Measurements from ENCODE around the gene PIAS1. TPM values are rescaled to one million over a fixed set of nuclear protein-coding genes. Genes with fewer than 3 reads are reported as not detected.
"Not testable (repeated sequence)": the region's sequence is repeated elsewhere in the genome, so short reads cannot be mapped to it uniquely, and the experiment has no call there.

The PIAS1 gene
- total RNA-seq, result 8.1 and 13.8 TPM in 2 replicates

GRCh38 chr15:68053701-68054627, at the start of gene PIAS1:
TSS of gene PIAS1 (plus strand) at chr15:68054315. CDS start at chr15:68054327, 12 bp downstream.
- DNase-seq (ENCODE audit: low read depth in 2 of 2), result peak; percentile 67 to 91

DNA sequence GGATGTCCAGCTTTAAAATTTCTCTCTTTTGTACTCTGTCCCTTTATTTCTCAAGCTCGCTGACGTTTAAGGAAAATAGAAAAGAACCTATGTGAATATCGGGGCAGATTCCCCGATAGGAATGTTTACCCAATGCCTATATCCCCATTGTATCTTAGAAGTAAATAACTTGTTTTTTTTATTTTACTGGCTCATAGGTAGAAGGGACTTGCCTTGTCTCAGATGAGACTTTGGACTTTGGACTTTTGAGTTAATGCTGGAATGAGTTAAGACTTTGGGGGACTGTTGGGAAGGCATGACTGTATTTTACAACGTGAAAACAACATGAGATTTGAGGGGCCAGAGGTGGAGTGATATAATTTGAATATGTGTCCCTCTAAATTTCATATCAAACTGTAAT, 46.5 kb upstream of the PIAS1 start:
- DNase-seq (ENCODE audit: low read depth in 2 of 2), result not testable (repeated sequence)

GRCh38 chr15:68010361-68011153, 43.6 kb upstream of the PIAS1 start:
- DNase-seq (ENCODE audit: low read depth in 2 of 2), result no peak

GRCh38 chr15:68012911-68013310, 41.2 kb upstream of the PIAS1 start:
- DNase-seq (ENCODE audit: low read depth in 2 of 2), result no peak

DNA sequence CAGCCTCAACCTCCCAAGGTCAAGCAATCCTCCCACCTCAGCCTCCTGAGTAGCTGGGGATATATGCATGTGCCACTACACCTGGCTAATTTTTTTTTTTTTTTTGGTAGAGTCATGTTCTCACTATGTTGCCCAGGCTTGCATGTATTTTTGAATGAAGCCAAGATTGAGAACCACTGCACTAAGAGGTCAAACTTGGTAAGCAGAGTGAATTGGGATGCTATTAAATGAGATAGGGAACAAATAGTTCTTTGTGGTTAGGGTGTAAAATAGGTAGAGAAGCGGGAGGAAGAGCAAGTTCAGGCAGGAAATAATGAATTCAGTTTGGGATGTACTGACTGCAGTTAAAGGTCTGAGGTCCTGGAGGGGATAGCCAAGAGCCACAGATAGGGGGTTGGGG, 39.9 kb upstream of the PIAS1 start:
- DNase-seq (ENCODE audit: low read depth in 2 of 2), result no peak

DNA sequence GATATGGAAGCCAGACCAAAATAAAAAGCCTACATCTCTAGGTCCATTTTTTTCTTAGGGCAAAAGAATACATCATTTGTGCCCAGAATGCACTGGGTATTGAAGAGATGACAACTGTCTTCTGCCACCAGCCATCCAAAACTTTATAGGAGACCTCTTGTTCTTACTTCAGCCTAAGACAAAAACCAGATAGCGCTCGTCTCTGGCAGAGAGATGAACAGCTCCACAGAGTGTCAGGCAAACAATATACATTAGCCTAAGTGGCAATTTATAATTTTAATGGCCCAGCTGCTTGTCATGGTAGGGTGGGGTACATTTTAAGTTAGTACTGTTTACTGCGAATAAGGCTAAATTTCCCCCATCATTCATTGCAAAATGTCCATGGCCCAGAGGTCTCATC, 38.9 kb upstream of the PIAS1 start:
- DNase-seq (ENCODE audit: low read depth in 2 of 2), result no peak

DNA sequence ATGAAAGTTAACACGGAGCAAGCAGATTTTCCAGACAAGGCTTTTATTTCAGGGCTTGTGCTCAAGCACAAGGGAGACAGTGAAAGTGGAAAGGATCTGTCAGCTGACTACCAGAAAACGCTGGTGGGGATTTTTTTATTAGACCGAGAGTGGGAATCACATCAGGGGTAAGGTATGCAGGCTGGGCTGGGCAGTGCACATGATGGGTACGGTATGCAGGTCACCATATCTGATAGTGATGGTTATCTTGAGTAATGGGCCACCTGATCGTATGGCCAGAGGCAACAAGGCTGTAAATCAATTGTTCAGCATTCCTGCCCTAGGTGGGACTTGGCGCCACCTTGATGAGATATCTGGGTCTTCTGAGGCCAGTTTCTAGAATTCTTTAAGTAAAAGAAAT, 36.9 kb upstream of the PIAS1 start:
- no peak for DNase-seq (ENCODE audit: low read depth in 2 of 2)

DNA sequence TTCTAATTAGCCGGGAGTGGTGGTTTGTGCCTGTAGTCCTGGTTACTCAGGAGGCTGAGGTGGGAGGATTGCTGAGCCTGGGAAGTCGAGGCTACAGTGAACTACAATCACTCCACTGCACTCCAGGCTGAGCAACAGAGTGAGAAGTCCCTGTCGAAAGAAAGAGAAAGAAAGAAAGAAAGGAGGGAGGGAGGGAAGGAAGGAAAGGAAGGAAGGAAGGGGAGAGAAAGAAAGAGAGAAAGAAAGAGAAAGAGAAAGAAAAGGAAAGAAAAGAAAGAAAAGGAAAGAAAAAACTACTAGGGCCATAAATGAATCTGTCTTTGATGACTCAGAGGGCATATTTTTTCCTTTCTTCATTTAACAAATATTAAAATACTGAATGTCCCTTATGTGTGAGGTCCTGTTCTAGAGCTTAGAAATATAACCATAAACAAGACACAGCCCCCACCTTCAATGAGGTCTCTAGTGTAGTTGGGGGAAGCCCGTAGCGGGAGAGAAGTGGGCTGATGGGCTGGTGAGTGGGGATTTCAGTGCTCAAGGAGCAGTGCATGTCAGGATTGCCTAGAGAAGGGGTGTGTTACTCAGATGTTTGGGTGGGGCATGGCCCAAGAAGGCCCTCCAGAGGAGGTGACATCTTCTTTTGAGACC, 35.2 kb upstream of the PIAS1 start:
- no peak for DNase-seq (ENCODE audit: low read depth in 2 of 2)

- DNase-seq (ENCODE audit: low read depth in 2 of 2), result no peak
Measured at GRCh38 chr15:68019814-68020525, 34.1 kb upstream of the PIAS1 start.

- no peak for DNase-seq (ENCODE audit: low read depth in 2 of 2)
Measured at GRCh38 chr15:68020685-68021084, 33.4 kb upstream of the PIAS1 start.

- DNase-seq (ENCODE audit: low read depth in 2 of 2), result no peak
Measured at GRCh38 chr15:68022061-68022460, 32.1 kb upstream of the PIAS1 start.

- no peak for DNase-seq (ENCODE audit: low read depth in 2 of 2)
Measured at GRCh38 chr15:68023307-68024101, 30.6 kb upstream of the PIAS1 start.

GRCh38 chr15:68025835-68026424, 28.2 kb upstream of the PIAS1 start:
- no peak for DNase-seq (ENCODE audit: low read depth in 2 of 2)

DNA sequence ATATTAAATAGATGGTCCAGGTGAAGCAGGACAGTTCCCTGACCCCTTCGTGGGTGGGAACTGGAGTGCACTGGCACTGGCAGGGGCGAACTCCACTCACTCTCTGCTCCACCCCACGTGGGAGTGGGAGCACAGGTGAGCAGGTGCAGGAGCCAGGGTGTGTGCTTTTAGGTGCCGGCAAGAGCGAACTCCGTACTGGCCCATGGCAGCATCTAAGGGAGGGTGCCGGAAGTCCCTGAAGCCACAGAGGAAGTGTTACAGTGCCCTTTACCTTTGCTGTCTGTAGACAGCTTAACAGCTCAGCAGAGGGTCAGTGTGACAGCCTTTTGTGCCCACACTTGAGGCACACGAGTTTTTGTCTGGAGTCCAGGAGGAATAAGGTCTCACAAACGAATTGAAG, 26.7 kb upstream of the PIAS1 start:
- no peak for DNase-seq (ENCODE audit: low read depth in 2 of 2)

DNA sequence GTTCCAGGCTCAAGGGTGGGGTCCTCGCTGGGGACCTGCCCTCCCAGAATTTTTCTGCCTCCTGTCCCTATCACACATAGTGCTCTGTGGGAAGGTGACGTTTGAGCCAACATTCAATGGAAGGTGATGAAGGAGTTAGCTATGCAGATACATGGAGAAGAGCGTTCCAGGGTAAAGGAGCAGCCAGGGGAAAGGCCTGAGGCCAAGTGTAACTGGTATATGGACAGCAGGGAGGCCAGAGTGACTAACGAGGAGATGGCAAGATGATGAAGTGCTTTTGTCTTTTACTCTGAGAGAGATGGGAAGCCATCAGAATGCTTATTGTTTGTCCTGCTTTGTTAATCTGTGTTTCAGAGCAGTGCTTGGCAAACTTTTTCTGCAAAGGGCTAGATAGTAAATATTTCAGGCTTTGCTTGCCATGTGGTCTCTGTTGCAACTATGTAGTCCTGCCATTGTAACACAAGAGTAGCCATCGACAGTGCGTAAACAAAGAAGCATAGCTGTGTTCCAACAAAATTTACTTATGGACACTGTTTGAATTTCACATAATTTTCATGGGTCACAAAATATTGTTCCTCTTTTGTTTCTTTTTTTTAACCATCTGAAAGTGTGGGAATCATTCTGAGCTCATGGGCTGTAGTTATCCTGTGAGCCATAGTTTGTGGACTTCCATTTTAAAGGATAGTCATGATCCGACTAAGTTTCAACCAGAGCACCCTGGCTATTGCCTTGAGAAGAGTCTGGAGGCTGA, 25.8 kb upstream of the PIAS1 start:
- DNase-seq (ENCODE audit: low read depth in 2 of 2), result no peak

- DNase-seq (ENCODE audit: low read depth in 2 of 2), result no peak
Measured at GRCh38 chr15:68028888-68029207, 25.3 kb upstream of the PIAS1 start.

GRCh38 chr15:68029959-68030358, 24.2 kb upstream of the PIAS1 start:
- no peak for DNase-seq (ENCODE audit: low read depth in 2 of 2)

DNA sequence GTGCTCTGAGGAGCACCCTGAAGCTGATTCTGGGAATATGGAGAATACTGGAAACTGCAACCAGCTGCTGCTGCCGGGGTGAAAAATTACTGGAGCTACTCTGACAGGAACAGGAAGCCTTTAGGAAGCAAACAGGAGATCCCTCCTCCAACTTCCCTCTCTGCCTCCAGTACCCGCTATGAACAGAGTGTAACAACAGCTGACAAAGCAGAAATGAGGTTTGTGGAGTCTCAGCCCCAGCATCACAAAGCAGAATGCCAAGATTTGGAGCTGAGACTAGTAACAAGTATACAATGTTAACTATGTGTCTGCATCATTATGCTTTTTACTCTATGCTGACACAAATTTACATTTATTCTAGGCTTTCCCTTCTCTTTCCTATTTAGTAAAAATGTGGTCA, 22.7 kb upstream of the PIAS1 start:
- DNase-seq (ENCODE audit: low read depth in 2 of 2), result no peak

- DNase-seq (ENCODE audit: low read depth in 2 of 2), result no peak
Measured at GRCh38 chr15:68032672-68033071, 21.4 kb upstream of the PIAS1 start.

DNA sequence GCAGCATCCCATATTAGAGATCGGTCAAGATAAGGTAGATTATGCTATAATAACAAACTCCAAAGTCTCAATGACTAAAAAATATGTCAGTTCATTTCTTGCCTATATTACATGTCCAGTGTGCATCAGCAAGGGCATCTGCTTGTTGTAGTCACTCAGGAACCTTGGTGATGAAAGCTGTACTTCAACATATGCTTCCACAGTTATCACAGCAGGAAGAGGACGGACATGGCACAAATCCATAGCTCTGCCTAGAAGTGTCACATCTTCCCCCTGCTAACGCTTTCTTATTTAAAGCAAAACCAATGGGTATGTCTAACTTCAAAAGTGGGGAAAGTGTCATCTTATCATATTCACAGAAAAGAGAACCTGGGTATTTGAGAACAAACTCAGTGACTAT, 20.0 kb upstream of the PIAS1 start:
- no peak for DNase-seq (ENCODE audit: low read depth in 2 of 2)

Data from dermis microvascular lymphatic vessel endothelial cell (primary cell).